NCI-H774 (cell line): ENCODE results near the gene AVPR1A.
"Not testable (repeated sequence)": the region's sequence is repeated elsewhere in the genome, so short reads cannot be mapped to it uniquely, and the experiment has no call there.

Experiments
- DNase-seq: peaks from one replicate; lab custom pipeline; 2025; lab: John Stamatoyannopoulos, UW

The AVPR1A gene

DNA sequence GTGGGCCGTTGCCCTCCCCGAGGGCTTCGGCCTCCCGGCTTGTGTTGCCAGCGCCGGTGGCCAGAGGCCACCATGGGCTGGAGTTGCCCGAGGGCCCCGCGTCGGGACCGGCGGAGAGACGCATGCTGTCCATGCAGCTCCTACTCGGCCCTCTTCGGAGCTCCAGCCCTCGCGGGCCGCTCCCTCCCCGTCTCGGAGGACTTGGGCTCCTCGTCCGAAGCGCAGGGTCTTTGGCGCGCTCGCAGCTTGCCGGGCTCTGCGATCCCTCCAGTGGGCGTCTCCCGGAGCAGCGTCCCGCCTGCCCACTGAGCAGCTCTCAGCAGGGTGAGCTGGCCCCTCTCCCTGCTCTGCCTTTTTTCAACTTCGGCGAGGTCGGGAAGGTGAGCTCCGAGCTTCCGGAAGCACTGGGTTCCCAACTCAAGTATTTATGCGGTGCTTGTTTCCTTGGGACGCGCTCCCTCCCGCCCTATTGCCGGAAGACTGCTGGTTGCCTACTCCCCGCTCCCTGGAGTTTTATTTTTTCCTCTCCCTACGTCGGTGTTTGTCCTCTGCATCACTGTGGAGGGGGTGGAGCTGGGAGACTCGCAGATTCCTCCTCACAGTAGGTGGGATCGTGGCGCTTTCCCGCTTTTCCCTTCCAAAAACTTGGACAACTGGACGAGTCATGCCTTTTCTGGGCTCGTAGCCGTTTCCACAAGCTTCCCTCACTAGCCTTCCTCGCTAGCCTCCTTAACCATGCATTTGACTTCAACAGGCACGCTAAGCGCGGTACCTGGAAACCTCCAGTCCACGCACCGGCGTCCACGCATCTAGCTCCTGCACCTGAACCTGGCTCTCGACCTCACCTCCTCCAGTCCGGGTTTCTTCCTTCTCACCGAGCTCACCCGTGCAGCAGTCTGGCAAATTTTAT lies at the start of gene AVPR1A:
Gene AVPR1A, minus strand, starts transcription at position 489 of the 910 bp plus-strand sequence. Its CDS starts 365 bp downstream, at position 124.
- no peak for DNase-seq

DNA sequence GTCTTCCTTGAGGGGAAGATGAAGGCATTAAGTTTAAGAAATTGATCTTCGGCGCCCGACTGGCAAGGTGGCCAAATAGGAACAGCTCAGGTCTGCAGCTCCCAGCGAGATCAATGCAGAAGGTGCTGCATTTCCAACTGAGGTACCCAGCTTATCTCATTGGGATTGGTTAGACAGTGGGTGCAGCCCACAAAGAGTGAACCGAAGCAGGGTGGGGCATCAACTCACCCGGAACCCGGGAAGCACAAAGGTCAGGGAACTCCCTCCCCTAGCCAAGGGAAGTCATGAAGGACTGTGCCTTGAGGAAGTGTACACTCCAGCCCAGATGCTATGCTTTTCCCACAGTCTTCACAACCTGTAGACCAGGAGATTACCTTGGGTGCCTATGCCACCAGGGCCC lies 45.2 kb upstream of the AVPR1A start:
- DNase-seq = no peak

DNA sequence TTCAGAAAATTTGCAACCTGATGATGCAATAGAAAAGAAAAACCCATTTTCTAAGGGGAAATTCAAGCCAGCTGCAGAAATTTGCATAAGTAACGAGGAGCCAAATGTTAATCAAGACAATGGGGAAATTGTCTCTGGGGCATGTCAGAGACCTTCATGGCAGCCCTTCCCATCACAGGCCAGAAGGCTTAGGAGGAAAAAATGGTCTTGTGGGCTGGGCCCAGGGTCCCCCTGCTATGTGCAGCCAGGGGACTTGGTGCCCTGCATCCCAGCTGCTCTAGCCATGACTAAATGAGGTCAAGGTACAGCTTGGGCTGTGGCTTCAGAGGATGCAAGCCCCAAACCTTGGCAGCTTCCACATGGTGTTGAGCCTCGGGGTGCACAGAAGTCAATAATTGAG lies 28.2 kb upstream of the AVPR1A start:
- no peak for DNase-seq

DNA sequence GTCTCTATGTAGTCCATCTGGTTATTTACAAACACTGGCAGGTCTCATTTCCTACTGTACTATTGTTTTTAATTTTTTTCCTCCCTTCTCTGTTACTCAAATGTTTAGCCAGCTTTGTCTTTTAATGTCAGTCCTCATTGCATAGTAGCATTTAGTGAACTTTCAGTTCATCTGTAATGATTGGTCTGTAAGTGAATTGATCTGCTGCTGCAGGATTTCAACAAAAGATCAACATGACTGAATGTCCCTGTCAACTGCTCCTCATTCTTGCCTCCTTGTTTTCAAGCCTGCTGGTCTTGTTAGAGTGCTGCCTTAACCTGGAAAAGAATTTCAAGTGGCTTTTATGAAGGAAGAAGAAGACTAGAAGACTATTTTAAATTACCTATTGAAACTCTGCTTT lies 19.3 kb upstream of the AVPR1A start:
- DNase-seq = no peak

DNA sequence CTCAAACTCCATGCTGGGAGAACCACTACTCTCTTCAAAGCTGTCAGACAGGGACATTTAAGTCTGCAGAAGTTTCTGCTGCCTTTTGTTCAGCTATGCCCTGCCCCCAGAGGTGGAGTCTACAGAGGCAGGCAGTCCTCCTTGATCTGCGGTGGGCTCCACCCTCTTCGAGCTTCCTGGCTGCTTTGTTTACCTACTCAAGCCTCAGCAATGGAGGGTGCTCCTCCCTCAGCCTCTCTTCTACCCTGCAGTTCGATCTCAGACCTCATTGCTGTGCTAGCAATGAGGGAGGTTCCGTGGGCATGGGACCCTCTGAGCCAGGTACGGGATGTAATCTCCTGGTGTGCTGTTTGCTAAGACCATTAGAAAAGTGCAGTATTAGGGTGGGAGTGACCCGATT lies 16.7 kb upstream of the AVPR1A start:
- DNase-seq = not testable (repeated sequence)

DNA sequence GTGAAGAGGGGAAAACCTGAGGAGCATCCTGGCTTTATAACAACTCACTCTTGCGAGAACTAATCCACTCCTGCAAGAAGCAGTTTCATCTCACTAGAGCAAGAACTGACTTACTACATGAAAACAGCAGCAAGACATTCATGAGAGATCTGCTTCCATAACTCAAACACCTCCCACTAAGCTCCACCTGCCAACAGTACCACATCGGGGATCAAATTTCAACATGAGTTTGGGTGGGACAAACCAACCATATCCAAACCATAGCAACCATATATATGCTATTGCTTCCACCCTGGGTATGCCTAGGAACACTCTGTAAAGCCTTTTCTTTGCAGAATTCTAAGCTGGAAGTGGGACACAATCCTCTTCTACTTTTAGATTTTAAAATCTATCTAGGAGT lies 13.9 kb upstream of the AVPR1A start:
- DNase-seq = no peak

DNA sequence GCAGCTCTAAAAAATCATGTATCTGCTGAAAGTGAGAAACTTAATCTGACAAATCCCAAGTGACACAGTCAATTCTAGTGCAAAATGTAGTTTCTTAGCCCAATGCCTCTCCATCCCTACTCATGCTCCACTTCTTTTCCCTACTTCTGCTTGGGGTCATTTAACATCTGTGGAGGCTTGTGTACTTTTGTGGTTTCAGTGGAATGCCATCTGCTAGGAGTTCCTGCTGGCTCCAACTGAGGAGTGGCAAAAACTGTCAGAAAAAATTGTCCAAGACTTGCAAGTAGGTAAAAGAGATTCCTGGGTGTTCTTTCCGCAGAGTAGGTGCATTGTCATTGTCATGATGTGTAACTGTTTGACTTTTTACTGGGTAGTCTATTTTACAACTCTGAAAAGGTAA lies 12.5 kb upstream of the AVPR1A start:
- DNase-seq = no peak

DNA sequence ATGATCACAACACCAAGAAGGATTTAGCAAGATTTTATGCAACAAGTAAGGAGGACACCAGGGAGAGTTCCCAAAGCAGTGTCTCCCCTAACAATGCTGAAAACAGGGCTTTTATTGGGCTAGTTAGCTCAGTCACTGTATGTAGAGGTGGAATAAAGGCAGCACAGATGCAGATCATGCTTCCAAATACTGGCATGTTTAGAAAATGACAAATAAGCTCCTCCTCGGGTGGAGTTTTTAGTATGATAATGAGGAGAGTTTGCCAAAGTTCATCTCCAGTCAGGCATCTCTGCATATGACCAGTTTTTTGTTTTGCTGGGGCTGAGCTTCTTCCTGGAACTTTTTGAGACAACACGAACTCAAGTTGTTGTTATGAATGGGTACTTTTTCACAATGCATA lies 4.4 kb upstream of the AVPR1A start:
- DNase-seq = no peak

DNA sequence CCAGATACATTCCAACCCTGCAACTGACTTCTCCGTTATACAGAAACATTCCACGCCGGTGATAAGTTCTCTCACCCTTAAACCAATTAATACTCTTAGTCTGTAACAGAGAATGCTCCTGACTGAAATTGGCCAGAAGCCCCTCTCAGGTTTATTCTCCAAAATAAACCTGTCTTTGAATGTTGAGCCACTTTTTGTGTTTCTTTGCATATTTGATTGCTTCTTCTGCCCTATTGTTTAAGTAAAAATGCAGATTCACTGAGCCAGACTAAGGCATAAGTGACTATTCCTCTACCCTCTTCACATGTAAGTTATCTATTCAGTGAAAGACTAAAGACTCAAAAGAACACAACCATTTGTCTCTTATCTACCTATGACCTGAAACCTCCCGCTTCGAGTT lies 3.6 kb upstream of the AVPR1A start:
- no peak for DNase-seq

DNA sequence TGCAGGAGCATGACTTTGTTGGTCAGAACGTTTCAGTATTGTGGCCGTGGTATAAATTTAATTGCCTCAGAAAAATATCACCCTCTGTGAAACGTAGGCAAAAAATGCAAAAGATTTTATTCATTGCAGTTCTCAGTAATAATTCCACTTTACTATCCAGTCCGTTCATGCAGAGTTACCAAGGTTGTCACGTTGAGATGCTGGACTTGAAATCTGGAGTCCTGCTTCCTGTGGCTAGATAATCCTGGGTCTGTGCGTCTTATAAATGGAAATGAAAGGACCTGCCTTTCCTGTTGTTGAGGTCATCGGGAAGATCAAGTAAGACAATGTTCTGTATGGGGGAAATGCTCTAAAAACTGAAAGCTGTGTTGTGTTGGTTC lies 1.3 kb upstream of the AVPR1A start:
- DNase-seq = no peak

DNA sequence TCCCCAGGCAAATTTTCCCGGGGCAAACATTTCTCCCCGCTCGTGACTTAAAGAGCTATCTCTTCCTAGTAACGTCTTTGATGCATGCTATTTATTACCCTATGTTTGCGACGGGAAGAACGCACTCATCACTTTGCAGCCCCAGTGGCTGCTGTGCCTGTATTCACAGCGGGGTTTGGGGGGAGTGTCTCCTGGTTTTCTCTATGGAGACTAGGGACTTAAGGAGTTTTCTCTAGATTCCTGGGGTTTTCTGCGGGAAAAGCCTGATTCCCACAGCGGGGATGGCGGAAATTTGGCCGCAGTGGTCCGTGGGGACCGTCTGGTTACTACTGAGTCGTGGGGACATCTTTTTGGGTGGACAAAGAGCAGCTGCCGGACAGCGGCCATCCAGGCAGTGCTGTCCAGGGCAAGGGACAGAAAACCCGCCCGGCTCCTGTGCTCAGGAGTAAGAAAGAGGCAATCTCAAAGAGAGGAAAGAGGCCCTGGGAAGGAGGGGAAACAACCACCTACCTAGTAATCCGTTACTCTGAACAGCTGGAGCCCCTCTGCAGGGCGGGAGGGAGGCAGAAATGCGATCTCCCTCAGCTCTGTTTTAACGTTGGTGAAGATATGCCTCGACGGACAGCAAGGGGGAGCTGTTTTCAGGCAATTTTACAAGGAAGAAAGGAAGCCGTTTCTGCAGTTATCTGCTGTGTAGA lies 771 bp upstream of the AVPR1A start:
- DNase-seq = peak; percentile 78

DNA sequence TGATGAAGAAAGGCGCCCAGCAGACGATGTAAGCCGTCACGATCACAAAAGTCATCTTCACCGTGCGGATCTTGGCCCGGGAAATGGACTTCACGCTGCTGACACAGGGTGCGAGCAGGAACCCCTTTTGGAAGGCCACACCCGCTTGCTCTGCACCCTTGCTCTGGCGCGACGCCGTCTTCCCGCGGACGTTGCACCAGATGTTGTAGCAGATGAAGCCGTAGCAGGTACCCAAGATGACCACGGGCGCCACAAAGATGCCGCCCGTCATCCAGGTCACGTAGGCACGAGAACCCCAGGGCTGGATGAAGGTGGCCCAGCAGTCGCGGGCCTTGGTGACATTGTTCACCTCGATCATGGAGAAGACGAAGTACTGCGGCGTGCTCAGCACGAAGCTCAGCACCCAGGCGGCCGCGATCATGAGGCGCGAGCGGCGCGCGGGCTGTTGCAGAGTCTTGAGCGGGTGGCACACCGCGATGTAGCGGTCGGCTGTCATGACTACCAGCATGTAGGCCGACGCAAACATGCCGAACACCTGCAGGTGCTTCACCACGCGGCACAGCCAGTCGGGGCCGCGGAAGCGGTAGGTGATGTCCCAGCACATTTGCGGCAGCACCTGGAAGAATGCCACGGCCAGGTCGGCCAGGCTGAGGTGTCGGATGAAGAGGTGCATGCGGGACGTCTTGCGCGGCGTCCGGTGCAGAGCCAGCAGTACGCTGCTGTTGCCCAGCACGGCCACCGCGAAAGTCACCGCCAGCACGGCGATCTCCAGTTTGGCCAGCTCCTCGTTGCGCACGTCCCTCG lies 890 bp downstream of the AVPR1A start:
- no peak for DNase-seq

DNA sequence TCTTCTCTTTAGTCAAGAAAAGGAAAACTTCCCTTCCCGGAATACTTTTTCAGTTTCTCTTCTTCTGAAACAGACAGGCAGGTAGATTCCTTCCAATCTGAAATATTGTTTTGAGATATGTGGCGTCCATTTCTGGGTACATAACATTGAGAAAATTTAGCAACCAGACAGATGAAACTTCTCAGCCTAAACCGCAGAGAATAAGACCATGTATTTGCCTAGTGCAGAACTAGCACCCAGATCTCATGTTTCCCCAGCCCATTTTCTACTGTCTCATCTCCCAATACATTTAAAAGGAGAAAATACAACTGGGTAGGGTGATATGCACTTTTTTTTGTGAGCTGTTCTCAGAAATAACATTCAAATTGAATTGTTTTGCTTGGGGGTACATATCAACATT lies 6.4 kb downstream of the AVPR1A start:
- DNase-seq = no peak

DNA sequence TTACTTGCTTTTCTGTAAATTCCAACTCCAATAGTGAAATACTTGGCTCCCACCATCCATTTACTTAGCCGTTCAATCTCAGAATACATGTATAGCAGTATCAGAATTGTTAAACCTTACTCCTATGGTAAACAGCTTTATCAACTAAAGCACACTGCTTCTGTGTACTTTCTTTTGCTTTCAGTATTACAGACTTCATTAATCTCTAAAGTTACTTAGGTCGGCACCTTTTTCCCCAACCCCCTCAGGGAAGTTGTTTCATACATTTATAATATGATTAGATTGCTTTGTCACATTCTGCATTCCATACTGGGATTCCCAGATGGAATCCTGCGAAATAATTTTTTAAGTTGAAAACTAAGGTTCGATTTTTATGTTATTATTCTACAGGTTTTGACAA lies 12.5 kb downstream of the AVPR1A start:
- no peak for DNase-seq

DNA sequence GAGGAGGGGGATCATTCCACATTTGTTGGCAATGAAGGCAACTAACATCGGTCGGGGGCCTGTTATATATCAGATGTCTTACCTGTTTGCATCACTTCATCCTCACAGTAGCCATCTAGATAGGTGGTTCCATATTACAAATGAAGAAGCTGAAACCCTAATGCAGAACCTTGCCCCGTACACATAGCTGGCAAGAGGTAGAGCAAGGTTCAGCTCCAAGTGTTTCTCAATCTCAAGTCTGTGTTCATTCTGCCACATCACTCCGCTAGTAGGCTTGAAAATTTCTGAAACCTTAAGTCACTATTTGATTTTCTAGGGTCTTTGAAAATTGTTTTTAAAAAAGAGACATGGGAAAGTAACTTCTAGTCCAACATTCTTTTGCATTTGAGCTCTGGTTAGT lies 17.0 kb downstream of the AVPR1A start:
- no peak for DNase-seq

DNA sequence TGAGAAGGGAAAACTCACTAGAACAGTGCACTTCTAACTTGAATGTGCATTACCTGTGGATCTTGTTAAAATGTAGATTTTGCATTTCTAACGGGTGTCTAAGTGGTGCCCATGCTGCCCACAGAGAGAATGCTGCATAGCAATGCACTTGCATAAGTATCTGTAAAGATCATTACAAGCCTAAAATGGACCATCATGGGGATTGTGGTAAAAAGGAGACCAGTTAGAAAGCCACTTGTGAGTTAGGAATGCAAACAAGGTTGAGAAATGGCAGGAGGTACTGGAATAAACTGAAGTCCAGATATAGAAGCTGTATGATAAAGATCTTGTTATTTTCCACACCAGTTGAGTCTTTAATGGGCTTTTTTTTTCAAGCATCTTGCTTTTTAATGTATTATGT lies 18.8 kb downstream of the AVPR1A start:
- no peak for DNase-seq

DNA sequence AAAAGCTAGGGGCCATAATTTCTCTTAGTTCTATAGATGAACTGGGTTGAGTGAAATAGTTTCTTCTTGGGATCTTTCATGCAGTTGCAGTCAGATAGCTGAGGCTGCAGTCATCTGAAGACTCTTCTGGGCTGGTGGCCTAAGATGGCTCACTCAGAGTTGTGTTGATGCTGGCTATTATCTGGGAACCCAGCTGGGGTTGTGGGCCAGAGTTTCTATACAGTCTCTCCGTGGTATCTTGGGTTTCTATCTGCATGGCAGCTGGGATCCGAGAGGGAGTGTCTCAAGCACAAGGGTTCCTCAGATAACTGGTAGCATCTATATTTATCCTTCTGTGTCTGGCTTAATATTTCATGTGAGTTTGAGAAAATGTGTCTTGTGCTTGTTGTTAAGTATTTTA lies 21.1 kb downstream of the AVPR1A start:
- DNase-seq = no peak

DNA sequence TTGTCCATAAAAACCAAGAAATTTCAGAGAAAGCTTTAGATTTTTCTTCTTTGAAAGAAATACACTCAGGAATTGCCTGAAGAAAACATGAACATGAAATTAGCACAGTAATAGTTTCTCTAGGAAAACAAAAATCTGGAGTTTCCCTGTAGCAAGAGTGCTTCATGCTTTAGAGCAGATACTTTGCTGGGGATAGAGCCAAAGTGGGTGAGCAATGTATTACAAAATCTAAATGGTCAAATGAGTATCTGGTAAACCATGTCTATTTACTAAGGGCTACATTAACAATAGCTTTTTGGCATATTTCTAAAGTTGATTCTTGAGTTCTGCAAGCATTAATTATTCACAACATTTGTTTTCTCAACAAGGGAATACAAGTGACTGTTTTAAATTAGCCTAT lies 26.2 kb downstream of the AVPR1A start:
- DNase-seq = no peak

DNA sequence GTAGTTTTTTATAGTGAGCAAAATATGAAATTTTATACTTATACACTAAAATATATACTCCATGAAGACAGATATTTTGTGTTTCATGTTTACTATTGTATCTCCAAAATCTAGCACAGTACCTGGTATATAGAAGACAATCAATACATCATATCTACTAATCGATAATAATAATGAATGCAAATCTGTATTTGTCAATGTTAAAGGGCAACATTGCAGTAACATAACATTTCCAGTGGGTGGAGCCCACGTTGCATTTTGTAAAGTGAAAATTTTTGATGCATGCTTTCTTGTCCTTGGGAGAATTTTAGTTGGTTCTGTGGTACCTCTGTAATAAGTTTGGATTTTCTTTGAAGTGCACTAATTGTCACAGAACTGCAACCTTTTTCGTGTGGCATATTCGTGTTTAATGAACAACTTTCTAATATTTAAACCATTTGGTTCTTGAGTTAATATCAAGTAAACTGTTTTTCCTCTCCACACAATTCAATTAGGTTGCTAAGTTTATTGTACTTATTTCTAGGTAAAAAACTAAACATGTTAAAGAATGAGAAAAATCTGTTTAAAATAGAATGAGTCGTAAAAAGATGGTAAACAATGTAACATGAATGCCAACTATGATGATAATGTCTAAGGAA lies 47.4 kb downstream of the AVPR1A start:
- DNase-seq = peak; percentile 31

DNA sequence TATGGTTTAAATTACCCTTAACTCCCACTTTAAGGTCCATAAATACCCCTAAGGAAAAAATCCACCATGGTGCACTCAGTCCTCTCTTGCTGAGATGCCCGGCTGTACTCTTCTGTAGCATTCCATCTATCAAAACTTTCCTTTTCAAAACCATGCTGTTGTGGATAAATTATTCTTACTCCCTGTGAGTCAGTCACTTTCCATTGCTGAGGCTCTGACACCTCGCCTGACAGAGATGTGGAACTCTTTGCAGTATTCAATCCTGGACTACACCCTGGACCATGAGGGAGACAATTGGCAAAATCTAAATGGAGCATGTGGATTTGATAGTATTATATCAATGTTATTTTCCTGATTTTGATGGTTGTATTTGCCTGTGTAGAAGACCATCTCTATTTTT lies 49.1 kb downstream of the AVPR1A start:
- no peak for DNase-seq

DNA sequence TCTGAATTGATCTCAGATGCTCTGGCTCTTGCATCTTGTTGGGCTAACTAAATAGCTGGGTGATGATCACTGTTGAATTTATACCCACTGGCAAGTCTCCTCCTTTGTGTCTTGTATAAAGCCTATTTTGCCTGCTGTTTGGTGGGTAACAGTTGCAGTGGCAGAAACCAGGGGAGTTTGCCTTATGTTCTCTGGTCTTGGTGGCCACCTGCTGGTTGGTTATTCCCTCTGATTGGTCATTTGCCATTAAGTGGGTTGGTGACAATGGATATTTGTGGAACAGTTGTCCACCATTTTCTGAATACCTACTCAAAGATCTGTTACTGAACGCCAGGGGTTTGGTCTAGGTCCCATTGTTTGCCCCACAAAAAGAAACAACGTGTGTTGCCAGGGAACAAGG lies 52.1 kb downstream of the AVPR1A start:
- DNase-seq = peak; percentile 28

DNA sequence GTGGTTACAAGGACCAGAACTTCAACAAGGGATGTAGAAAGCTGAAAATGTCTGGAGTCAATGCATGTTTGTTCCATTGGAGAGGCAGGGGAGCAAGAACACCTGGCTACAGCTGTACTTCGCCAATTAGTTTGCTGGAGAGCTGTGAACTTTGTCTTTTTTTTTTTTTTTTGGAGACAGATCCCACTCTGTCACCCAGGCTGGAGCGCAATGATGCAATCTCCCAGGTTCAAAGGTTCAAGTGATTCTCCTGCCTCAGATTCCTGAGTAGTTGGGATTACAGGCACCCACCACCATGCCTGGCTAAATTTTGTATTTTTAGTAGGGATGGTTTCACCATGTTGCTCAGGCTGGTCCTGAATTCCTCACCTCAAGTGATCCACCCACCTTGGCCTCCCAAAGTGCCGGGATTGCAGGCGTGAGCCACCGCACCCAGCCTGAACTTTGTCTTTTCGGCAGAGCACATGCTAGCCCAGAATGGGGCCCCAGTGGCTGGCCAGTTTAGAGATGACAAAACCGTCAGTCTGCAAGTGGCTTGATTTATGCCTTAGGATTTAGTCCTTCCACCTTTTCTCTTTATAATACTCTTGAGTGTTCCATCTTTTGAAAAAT lies 55.5 kb downstream of the AVPR1A start:
- no peak for DNase-seq
